GM19452 (cell line): ENCODE data around the gene PRKN.

Experiments used
- ATAC-seq: cut with Tn5 transposase; IDR thresholded peaks from one replicate; pipeline ENCODE4 v1.9.1; 2021; ENCODE audit not compliant: unreplicated experiment

PRKN gene

DNA sequence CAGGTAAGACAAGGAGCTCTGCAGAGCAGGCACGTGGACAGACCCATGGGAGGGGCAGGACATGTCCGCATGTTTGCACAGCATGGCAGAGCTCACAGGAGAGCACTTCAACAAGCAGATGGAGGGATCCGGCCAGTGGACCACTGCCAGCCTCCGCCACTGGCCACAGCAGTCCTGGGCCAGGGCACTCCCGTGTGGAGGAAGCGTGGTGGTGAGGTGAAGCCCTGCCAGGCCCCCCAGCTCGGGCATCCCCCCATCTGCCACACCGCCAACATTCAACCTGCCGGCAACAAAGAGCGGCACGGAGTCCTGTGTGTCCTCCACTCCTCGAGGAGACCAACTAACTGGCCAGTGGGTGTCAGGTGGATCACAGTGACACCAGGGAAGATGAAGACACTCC is 1349.5 kb downstream of the PRKN start:
- ATAC-seq, result no peak

DNA sequence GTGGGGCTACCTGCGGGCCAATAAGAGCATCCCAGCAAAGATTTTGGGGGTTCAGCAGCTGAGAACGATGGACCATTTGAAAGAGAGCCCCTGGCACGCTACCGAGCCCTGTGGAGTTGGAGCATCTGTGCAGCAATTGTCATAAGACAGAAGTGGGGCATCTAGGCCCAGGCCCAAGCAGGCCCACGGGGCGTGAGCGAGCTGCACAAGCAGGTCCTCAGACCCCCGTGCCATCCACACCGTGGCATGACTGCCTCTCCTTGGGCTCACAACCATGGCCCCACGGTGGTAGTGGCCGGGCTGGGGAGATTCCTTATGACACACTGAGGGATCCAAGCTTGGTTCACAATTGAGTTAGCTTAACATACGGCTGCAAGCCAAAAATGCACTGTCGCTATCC is 1350.5 kb downstream of the PRKN start:
- no peak for ATAC-seq

DNA sequence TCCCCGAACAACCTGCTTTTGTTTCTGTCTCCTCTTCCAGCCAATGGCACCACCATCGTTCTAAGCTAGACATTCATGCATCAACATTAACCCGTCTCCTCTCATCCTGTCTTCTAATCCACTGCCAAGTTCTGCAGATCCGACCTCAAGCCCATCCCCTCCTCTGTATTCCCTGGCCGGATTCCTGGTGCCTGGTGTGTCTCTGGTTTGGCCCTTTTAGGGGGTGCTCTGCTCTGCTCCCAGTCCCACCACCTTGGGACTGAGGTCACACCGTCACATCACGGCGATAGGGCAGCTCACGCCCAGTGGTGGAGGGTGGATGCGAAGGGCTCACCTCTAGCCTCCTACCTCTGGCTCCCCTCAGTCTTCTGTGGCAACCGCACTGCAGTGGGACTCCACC is 1351.2 kb downstream of the PRKN start:
- ATAC-seq, result no peak

DNA sequence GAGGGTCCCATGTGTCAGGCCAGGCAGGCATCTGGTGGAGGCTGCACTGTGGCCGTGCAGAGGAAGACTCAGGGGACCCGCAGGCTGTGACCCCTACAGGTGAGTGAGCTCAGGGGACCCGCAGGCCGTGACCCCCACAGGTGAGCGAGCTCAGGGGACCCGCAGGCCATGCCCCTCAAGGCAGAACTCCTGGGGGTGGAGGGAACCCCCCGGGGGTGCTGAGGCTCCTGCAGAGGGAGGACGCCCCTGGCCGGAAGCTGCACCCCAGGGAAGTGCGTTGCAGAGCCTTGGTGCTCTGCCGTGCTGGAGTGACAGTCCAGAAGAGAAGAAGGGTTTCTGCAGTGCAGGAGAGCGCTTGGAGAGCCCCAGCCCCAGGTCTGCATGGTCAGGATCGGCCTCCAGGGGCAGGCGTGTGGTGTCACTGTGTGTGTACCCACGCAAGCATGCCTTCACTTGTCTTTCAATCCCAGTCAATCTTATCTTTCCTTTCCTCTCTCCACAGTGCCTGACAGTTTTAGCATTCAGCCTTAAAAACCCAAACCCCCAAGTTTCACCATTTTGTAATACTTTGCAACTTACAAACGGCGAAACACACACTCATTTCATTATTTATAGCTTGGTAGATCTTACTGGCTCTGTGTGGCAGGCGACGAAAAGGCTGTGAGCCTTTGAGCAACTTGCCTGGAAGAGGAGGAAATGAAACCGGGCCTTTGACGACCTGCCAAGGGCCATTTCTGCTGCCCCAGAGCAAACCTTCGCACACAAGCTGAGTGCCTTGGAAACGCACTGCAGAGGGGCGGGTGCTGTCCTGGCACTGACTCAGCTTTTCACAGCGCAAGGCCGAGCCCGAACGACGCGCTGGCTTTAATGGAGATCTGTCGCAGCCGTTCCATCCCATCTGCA is 1352.3 kb downstream of the PRKN start:
- ATAC-seq, result no peak

DNA sequence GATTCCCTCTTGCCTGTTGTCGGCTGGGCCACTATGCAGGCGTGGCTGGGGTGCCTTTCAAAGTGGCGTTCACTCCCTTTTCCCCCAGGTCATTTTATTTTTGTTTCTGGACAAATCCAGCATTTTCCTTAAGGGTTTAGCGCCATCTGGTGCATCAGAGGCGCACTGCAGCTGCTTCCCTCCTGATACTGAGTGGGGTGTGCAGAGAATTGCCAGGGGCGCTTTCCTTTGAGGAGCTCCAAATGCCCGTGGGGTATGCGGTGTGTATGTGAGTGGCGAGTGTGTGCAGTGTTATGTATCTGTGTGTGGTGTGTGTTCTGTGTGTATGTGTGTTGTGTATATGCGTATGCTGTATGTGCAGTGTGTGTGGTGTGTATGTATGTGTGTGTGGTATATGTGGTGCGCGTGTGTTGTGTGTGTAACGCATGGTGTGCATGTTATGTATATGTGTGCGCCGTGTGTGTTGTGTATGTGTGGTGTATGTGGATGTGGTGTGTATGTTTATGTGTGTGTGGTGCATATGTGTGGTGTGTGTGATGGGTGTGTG is 1353.6 kb downstream of the PRKN start:
- peak; percentile 48 for ATAC-seq

DNA sequence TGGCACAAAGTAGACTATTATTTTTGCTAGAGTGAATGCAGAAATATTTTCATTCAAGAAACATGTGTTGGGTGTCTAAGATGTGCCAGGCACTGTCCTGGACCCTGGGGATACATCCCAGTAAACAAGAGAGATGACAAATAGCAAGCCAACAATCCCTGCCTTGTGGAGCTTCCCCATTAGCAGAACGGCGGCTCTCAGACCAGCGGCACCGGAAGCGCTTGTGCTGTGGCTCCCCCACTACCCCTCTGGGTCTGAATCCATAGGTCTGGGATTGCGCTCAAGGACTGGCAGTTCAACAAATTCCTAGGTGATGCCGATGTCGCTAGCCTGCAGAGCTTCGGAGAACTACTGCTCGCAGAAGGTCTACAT is 1355.2 kb downstream of the PRKN start:
- ATAC-seq, result no peak

DNA sequence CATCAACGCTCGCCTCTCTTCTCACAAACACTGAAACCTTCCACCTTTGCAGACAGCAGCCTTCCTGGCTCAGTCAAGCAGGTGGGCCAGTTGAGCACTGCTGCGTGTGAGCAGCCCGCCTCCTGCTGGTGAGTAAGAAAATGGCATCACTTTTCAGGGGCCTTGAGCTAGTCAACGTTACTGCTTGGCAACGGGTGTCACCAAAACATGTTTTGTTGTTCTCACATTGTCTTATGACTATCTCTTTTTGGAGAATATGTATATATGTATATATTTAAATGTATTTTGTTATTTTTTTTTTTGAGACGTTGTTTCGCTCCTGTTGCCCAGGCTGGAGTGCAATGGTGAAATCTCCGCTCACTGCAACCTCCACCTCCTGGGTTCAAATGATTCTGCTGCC is 1356.7 kb downstream of the PRKN start:
- ATAC-seq, result peak; percentile 91

DNA sequence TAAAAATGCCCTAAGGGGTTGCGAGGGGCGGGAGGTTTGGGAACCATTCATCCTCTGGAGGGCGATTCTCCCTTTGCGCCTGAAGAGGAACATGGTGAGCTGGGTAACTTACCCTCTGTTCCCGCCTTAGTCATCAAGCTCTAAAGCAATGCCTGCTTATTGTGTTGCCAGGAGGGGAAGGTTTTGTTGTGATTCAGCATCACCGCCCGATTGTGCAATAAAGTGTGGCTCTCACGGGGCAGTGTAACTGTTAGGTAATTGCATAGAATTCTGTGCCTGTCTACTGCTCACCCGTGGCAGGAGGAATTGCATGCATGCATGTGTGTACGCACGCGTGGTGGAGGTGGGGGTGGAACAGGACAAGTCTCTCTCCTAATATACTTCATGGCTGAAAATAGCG is 1358.2 kb downstream of the PRKN start:
- no peak for ATAC-seq

DNA sequence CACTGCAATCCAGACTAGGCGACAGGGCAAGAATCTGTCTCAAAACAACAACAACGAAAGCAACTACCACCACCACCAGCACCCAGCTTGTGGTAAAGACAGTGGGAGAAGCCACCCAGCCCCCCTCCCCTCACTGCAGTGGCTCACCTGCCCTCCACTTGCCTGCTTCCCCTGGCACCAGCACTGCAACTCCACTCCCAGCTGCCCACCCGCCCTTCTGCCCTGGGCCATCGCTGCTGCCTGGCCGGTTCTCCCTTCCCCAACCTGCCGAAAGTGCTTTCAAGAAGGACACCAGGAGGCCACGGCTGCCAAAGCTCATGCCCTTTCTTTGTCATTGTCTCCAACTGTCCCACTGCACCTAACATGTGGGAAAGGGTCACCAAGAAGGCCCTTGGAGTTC is 1359.1 kb downstream of the PRKN start:
- ATAC-seq, result no peak

DNA sequence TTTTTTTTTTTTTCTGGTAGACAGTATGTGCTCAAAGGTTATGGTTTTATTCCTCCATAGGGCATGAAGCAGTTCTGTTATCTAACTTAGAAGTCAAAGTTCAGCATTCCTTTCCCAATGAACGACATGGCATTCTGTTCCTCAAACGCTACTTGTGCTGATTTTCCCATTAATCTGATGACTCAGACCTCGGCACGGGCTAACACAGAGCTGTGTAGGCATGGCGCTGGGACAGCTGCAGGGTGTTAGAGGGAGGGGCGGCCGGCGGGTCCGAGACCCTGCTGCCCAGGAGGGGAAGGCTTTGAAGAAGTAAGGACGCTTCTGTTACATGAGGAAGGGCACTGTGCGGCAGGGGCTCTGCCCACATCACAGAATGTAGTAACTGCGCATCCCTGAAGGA is 1360.1 kb downstream of the PRKN start:
- ATAC-seq, result no peak

DNA sequence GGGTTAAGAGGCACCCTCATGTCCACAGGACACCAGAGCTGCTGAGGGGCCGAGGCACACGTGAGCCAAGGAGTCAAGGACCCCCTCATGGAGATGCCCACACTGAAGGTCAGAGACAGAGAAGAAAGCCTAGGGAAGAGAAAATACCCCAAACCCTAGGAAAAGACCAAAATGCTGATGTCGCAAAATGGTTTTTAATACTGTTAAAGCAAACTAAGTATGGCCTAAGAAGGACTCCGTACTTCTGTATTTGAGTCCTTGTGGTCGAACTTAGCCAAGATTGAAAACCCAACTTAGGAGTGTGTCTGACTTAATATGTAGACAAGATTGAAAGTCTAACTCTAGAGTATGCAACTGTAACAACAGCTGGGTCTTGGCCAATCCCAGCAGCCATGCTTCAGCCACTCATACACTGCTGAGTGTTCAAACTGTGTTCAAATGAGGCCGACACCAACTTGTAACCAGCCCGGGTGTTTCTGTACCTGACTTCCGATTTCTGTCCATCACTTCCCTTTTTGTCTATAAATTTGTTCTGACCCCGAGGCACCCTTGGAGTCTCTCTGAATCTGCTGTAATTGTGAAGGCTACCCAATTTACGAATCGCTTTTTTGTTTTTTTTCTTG is 1361.2 kb downstream of the PRKN start:
- no peak for ATAC-seq

DNA sequence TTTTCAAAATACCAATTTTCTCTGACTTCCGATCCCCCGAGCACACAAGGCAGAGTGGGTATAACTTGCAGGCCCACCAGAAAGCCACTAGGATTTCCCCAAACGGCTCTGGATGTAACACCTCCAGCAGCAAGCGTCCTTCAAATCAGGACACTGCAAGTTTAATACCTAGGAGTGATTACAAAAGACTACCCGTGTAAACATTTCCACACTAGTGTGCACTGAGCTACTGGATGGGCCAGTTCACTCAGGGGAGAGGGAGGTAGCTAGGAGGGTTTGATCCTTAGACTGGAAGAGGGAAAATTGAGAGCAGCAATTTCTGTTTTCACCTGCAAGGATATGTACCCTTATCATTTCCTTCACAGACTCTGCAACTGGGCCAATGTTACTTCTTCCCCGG is 1361.9 kb downstream of the PRKN start:
- ATAC-seq, result no peak

DNA sequence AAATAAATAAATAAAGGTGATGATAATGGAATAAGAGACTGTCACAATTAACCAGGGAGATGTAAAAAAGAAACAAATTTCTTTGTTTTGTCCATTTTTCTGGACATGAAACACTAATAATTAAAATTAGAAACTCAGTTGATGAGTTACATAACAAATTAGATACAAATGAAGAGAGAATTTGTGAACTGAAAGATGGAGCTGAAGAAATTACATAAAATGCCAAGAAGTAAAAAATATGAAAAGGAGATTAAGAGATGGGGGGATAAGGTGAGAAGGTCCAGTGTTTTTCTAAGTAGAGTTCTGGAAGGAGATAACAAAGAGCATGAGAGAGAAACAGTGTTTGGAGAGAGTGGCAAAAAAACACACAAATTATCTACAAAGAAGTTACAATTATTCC is 1364.3 kb downstream of the PRKN start:
- no peak for ATAC-seq

DNA sequence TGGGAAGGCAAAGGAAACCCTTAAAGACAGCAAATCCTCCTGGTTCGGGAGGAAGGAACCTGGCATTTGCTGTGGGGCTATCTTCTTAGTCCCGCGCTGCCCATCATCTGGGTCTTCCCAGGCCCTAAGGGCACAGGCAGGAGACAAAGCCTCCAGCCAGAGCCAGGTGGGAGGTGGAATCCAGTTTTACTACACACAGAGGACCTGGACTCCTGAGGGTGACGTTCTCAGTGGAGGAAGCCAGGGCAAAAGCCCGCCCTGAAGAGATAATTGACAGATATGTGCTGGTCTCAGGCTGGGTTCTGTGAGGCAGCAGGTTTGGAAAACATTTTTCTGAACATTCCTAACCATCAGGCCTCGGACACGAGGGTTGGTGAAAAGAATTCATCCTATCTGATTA is 1365.3 kb downstream of the PRKN start:
- no peak for ATAC-seq

DNA sequence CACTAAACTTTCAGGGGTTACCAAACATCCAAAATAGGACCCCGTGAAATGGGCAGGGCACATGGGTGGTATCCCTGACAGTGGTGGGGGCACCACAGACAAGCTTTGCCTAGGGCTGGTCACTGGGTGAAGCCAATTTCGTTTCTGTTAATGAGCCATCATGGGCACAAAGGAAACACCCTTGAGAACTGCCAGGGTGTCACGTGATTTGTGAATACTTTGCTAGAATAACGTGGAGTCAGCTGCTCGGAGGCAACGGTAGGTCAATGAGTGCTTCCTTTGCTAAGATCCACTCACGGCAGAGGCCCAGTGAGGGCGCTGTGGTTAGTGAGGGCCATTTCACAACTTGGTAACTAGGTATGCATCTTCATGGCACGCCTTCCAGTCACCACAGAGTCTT is 1366.0 kb downstream of the PRKN start:
- ATAC-seq, result no peak

DNA sequence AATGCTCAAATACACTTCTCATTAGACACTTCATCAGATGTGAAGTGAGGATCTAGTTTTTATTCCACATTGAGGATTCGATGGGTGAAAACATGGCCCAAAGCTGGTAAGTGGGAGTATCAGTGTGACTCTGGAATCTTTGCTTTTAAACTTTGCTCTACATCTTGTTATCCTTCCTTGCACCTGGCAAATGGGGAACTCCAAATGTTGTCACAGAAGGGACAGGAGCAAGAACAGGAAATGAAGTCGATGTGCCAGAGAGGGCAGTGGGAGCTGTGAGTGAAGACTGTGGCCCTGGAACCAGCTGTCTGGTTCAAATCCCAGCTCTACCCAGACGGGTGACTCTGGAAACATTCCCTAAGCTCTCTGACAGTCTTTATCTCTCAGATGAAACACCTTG is 1367.0 kb downstream of the PRKN start:
- no peak for ATAC-seq

DNA sequence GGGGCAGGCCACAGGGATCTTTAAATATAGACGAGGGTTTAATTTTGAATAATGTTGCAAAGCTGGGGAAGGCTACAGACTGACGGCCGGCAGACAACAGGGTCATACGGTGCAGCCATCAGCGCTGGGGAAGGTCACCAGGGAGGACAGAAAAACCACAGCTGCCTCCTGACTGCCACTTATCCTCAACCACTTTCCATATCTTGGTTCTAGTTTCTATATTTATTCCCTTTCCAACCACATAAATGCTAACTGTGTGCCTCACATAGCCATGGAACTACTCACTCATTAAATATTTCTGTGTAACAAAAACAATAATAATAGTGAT is 1368.0 kb downstream of the PRKN start:
- ATAC-seq, result no peak

DNA sequence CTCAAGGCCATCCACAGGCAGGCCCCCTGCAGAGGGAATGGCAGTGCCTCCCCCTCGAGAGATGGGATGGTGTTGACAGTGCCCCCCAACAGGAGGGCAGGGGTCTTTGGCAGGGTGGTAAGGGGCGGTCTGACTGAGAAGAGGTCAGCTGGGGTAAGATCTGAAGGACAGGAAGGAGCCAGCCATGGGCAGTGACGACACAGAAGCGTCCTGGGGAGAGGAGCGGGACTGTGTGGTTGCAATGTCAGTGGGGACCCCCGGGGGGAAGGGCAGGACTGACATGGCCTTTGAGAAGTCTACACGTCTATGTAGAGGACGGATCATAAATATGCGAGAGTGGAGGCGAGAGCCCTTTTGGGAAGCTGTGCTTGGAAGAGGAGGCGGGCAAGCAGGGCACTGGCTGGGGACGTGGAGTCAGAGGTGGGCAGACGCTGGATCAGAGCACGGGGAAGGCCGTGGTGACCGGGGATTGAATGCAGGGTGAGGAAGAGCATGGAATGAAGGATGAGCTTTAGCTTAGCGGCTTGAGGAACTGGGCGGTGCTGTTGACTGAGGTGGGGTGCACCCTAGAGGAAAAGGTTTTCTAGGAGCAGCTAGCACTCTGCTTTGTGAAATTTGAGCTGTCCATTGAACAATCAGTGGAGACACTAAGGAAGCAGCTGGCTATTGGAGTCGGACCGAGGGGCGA is 1371.3 kb downstream of the PRKN start:
- ATAC-seq, result no peak

DNA sequence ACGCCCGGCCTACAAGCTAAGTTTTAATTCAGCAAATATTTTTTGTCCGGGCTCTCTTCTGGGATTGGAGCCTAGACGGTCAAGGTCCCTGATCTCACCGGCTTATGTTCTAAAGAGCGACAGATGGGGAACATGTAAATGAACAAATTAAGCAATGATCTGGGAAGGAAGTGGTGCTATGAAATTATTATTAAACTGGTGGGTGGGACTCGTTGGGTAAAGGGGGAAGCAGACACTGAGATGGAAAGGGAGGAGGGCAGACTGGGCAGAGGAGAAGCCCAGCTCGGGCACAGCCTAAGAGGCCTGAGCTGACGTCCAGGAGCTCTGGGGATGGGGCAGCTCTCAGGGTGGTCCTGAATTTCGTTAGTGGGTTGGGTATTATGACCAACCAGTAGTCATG is 1371.9 kb downstream of the PRKN start:
- no peak for ATAC-seq

DNA sequence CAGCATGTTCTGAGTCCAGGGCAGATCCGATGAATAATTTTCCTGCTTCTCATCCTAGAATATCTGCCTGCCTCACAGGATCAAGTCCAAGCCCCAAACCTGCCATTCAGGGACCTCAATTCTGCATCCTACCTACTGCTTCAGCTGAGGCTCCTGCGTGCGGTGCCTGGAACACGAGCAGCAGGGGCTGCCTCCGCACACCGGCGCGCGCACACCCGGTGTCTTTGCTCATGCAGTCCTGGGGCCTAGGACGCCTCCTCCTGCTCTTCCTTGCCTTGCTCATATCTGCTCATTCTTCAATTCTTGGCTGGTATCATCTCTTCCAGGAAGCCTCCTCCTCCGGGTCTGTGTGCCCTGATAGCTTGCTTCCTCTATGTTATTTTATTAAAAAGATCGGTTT is 1372.6 kb downstream of the PRKN start:
- ATAC-seq, result no peak

DNA sequence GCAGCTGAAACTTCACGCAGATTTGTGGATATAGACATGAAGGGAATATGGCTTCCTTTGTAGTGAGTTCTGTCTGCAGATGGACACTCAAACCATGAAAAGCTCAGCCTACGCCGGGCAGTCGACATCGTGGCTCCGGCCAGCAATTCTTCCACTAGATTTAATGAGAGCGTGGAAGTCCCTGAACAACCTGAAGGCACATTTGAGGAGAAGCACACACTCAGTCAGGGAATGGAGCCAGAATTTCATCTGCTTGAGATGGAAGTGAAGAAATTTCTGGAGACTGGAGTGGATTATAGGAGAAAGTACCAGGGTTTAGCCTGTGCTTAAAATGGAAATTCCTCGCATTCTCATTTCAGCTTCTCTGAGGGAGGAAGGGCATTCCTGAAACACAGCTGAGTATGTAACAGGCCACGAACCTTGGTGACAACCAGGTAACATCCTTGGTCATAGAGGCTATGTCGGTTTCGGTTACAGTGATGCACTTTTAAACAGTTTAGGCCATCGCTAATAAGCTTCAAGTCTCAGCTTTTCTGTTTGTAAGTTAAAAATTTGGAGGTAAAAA is 1373.2 kb downstream of the PRKN start:
- no peak for ATAC-seq

DNA sequence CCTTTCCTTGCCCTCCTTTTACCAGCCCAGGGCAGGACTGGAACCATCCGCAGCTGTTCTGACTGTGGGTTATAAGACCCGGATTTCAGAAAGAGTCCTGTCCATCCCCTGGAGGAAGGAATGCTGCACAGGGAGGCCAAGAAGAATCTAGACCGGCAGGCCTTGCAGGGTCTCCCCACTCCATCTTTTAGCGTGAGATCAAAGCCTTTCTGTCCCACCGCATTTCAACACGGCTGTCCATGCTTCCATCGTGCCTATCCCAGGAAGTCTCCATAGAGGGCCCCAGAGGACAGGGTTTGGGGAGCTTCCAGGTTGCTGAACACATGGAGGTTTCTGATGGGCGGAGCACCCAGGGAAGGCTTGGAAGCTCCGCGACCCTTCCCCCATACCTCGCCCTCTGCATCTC is 1374.4 kb downstream of the PRKN start:
- no peak for ATAC-seq
